SW480 (cell line): ENCODE measurements around the gene CLIP1.
A peak's percentile ranks its signal among the peaks of the same experiment; 100 is the strongest.
"Not testable (repeated sequence)": the region's sequence is repeated elsewhere in the genome, so short reads cannot be mapped to it uniquely, and the experiment has no call there.

ENCODE experiments used
- DNase-seq: peaks from one replicate; pipeline ENCODE4 v3.0.0-alpha.2; 2016; ENCODE audit warnings: low spot score

CLIP1 gene

GRCh38 chr12:122310626-122311333 lies 111.7 kb downstream of the CLIP1 start:
- no peak for DNase-seq

GRCh38 chr12:122309564-122310121 lies 112.8 kb downstream of the CLIP1 start:
- DNase-seq: no peak

GRCh38 chr12:122308811-122309210 lies 113.7 kb downstream of the CLIP1 start:
- DNase-seq: no peak

GRCh38 chr12:122306407-122306806 lies 116.1 kb downstream of the CLIP1 start:
- DNase-seq: no peak

GRCh38 chr12:122304924-122305323 lies 117.5 kb downstream of the CLIP1 start:
- no peak for DNase-seq

DNA sequence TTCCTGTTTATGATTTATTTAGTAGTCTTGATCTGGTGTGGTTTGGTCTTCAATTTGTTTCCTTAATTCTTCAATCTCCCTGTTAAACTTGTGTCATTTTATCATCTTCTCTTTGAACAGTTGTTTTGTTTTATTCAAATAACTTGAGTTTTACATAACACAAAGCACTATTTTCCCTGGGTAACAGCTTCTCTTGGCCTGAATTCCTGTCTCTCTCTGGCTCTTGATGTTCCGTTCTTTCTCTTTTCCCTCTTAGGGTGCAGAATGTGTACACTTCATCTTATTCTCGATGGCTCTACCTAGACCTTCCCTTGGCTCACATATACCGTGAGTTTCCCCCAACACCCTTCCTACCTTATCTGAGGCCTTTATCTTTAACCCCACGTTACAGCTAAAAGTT lies 119.4 kb downstream of the CLIP1 start:
- DNase-seq: no peak

- DNase-seq: no peak
These were observed 124.3 kb downstream of the CLIP1 start for GRCh38 chr12:122298071-122298748.

- no peak for DNase-seq
These were observed 125.0 kb downstream of the CLIP1 start for GRCh38 chr12:122297494-122297893.

DNA sequence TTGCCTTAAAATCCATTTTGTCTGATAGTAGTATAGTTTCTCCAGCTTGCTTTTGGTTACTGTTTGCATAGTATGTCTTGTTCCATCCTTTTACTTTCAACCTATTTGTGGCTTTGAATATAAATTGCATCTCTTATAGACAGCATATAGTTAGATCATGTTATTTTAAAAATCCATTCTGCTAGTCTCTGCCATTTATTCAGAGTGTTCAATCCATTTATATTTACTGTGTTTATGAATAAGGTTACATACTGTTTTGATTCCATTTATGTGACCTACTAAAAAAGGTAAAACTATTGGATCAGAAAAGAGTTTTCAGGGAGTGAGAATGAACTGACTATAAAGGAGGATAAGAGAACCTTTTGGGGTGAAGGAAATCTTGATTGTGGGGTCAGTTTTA lies 126.6 kb downstream of the CLIP1 start:
- DNase-seq: no peak

DNA sequence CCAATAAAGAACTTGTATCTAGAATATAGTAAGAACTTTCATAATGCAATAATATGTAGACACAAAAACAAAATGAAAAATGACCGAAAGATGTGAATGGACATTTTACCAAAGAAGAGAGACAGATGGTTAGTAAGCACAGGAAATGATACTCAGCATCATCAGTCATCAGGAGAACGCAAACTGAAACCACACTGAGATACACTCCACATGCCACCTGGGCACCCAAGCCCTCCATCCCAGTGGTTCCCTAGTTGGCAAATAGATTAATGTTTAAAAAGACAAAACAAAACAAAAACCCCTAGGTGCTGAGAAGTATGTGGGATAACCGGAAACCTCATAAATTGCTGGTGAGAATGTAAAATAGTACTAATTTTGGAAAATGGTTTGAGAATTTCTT lies 129.4 kb downstream of the CLIP1 start:
- DNase-seq: no peak

GRCh38 chr12:122291431-122291830 lies 131.0 kb downstream of the CLIP1 start:
- no peak for DNase-seq

- no peak for DNase-seq
These were observed 138.8 kb downstream of the CLIP1 start for GRCh38 chr12:122283680-122284079.

- DNase-seq: peak; percentile 18
These were observed 140.4 kb downstream of the CLIP1 start for GRCh38 chr12:122282061-122282460.

DNA sequence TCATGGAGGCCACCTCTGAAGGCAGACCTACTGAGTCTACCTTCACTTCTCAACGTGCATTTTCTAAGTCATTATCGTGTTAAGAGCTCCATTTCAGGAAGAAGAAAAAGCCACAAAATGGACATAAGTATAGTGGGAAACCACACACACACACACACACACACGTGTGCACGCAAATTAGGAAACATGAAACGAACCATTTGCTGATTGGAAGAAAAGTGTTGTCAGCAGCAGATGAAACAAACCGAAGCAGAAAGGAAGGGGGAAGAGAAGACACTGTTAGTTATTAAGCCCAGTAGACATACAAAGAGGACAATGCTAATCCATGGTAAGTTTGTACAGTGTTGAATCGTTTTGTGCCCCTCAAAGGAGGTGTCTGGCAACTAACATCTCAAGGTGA lies 146.2 kb downstream of the CLIP1 start:
- no peak for DNase-seq

- DNase-seq: no peak
These were observed 147.0 kb downstream of the CLIP1 start for GRCh38 chr12:122275459-122275858.

GRCh38 chr12:122266230-122266901 lies 156.1 kb downstream of the CLIP1 start, which contains the start of gene VPS33A:
VPS33A (minus strand) TSS chr12:122266494; CDS start chr12:122266408, 86 bp downstream.
- DNase-seq: peak; percentile 96

DNA sequence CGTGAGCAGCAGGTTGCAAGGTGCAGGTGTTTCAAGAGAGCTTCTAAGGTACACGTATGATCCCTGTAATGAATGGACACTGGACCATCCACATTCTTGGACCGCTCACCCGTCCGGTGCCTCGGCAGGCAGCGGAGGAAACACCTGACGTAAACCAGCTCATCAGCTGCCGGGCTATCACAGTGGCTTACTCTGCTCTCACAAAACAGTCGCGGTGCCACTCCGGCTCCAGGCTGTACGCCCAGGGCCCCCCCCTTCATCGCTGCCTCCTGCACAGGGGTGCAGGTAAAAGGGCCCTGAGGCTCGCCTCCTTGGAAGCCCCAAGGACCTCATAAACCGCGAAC lies 156.6 kb downstream of the CLIP1 start:
- DNase-seq: peak; percentile 23

GRCh38 chr12:122265476-122265875 lies 157.0 kb downstream of the CLIP1 start:
- DNase-seq: no peak

- not testable (repeated sequence) for DNase-seq
These were observed 161.7 kb downstream of the CLIP1 start for GRCh38 chr12:122260735-122261134.

GRCh38 chr12:122258939-122259338 lies 163.5 kb downstream of the CLIP1 start:
- DNase-seq: not testable (repeated sequence)

DNA sequence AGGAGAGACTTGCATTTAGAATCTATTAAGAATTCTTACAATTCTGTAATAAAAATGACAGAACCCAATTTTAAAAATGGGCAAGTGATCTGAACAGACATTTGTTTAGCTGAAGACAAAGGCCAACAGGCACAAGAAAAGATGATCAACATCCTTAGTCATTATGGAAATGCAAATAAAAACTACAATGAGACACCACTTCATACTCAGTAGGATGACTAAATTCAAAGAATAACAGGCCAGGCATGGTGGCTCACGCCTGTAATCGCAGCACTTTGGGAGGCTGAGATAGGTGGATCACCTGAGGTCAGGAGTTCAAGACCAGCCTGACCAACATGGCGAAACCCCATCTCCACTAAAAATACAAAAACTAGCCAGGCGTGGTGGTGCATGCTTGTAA lies 164.0 kb downstream of the CLIP1 start:
- DNase-seq: not testable (repeated sequence)

DNA sequence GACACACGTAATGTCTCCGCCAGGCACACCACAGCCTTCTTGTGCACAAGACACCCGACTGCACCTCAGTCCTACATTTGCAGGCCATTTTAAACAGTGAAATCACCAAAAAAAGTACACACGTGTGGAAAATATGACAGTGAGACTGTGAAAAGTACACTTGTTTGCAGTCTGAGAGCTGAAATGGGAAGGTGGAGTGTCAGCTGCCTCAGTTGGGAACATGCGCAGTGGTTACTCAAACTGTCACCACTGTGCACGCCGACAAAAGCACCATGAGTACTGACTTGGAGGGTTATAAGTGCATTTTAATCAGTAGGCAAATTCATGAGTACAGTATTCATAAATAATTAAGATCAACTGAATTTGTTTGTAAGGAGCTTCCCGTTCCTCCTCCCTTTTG lies 171.9 kb downstream of the CLIP1 start:
- DNase-seq: no peak

DNA sequence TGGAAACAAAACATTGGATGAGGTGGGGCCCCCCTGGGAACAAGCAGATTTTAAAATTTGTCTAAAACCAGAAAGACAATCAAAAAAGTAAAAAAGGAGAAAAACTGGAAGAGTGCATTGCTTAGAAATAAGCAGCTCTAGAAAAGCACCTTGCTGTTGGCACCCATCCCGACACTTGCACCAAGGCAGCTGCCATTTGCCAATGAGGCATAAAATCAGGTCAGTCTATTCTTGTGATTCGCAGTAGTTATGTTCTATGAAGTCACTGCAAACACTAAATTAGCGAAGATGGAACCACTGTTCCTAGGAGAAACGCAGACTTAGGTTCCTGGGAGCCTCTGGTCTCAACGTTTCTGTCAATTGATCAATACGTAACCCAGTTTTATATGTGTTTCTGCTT lies 172.4 kb downstream of the CLIP1 start:
- no peak for DNase-seq
